Smooth muscle cell (in vitro differentiated cells): ENCODE results near the gene PGM3. TPM values are rescaled to one million over a fixed set of nuclear protein-coding genes. Genes with fewer than 3 reads are reported as not detected.

ENCODE experiments used
- DNase-seq: peaks from one replicate; lab custom pipeline; 2025; ENCODE audit not compliant: unreplicated experiment; lab: John Stamatoyannopoulos, UW
- H2AFZ ChIP-seq: fragments of 200-600 bp; sonication (generic); 2 replicates; pipeline ENCODE4 v1.6.0; 2016; ENCODE audit warnings: antibody characterized with exemption, low read depth, mild to moderate bottlenecking
- H3F3A ChIP-seq: fragments of 200-600 bp; sonication (generic); 2 replicates; pipeline ENCODE4 v1.6.0; 2017; ENCODE audit warnings: antibody characterized with exemption, low read depth
- H3K27ac ChIP-seq: fragments of 200-600 bp; sonication (generic); 2 replicates; pipeline ENCODE4 v1.5.1; 2016; ENCODE audit warnings: low read depth, mild to moderate bottlenecking
- H3K27me3 ChIP-seq: fragments of 200-600 bp; sonication (generic); 2 replicates; pipeline ENCODE4 v1.6.1; 2016; ENCODE audit warnings: low read depth, mild to moderate bottlenecking
- H3K36me3 ChIP-seq: fragments of 200-600 bp; sonication (generic); 2 replicates; pipeline ENCODE4 v1.5.1; 2016; ENCODE audit warnings: low read depth
- H3K4me1 ChIP-seq: fragments of 200-600 bp; sonication (generic); 2 replicates; pipeline ENCODE4 v1.5.1; 2016; ENCODE audit warnings: low read depth
- H3K4me2 ChIP-seq: fragments of 200-600 bp; sonication (generic); 2 replicates; pipeline ENCODE4 v1.6.0; 2016; ENCODE audit warnings: mild to moderate bottlenecking
- H3K4me3 ChIP-seq: fragments of 200-600 bp; sonication (generic); 2 replicates; pipeline ENCODE4 v1.5.1; 2016; ENCODE audit warnings: mild to moderate bottlenecking
- H3K79me2 ChIP-seq: fragments of 200-600 bp; sonication (generic); 2 replicates; pipeline ENCODE4 v1.6.0; 2016; ENCODE audit warnings: low read depth, mild to moderate bottlenecking
- H3K9ac ChIP-seq: fragments of 200-600 bp; sonication (generic); 2 replicates; pipeline ENCODE4 v1.6.0; 2016; ENCODE audit warnings: low read depth
- H3K9me3 ChIP-seq: fragments of 200-600 bp; sonication (generic); replicated peaks from 2 replicates; pipeline ENCODE4 v1.5.1; 2016; ENCODE audit warnings: low read depth
- H4K20me1 ChIP-seq: fragments of 200-600 bp; sonication (generic); 2 replicates; pipeline ENCODE4 v1.6.0; 2016; ENCODE audit warnings: low read depth
- whole genome bisulfite sequencing: methylation state at CpG from one replicate; pipeline ENCODE4 v1.1.7; 2016; ENCODE audit warnings: low lambda C conversion rate; 5-methylcytosine and 5-hydroxymethylcytosine counted together
- polyA plus RNA-seq: library from polyadenylated mRNA; unstranded; fragments of >200 nt; fragmentation: Nextera tagmentation; extraction: Ambion mirVana; gene quantifications from 2 replicates; pipeline ENCODE4 v1.2.1, GENCODE V29; 2016
- total RNA-seq: library from RNA; depleted of rRNA; stranded (reverse); fragments of >200 nt; gene quantifications from 2 replicates; pipeline ENCODE4 v1.2.3, GENCODE V29; 2014
- TF ChIP-seq, protein P1 (sequence below): fragments of 200-600 bp; sonication (generic); IDR thresholded peaks from 2 replicates; pipeline ENCODE4 v1.5.1; 2017; ENCODE audit warnings: borderline replicate concordance, mild to moderate bottlenecking, antibody characterized with exemption; ENCODE audit not compliant: insufficient read depth, poor library complexity, severe bottlenecking

Gene PGM3
- total and polyA plus RNA-seq, 2 experiments from 2014 or later, result 163 to 173 TPM

DNA sequence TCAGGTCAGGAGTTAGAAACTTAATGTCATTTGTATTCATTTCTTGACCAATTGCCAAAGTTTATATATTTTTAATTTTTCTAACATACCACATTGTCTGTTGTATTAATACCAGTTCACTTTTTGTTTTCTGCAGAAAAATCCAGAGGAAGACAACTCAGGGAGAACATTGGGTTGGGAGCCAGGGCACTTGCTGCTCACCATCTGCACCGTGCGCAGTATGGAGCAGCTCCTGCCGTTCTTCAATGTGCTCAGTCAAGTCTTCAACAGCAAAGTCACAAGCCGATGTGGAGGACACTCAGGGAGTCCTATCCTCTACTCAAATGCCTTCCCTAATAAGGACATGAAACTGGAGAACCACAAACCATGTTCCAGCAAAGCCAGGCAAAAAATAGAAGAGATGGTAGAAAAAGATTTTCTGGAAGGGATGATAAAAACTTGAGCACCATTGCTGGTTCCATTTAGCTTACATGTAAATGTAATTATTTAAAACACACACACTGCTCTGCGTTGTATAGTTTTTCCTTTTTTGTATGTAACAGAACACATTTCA lies 25.3 kb downstream of the PGM3 start:
- H3K27me3 ChIP-seq, result no peaks in the 10 kb centered on the region
- H3K79me2 ChIP-seq, result no peaks in the 10 kb centered on the region
- DNase-seq, result no peak
- H3K9ac ChIP-seq, result no peak overlapping the region
- peaks cover 38% of the 10 kb centered on the region for H3K36me3 ChIP-seq
- H3K4me2 ChIP-seq, result no peak overlapping the region
- peaks cover 41% of the 10 kb centered on the region for H4K20me1 ChIP-seq
- WGBS, result 95% methylated on average over 5 of the region's 5 CpGs
- TF ChIP-seq, protein P1, sequence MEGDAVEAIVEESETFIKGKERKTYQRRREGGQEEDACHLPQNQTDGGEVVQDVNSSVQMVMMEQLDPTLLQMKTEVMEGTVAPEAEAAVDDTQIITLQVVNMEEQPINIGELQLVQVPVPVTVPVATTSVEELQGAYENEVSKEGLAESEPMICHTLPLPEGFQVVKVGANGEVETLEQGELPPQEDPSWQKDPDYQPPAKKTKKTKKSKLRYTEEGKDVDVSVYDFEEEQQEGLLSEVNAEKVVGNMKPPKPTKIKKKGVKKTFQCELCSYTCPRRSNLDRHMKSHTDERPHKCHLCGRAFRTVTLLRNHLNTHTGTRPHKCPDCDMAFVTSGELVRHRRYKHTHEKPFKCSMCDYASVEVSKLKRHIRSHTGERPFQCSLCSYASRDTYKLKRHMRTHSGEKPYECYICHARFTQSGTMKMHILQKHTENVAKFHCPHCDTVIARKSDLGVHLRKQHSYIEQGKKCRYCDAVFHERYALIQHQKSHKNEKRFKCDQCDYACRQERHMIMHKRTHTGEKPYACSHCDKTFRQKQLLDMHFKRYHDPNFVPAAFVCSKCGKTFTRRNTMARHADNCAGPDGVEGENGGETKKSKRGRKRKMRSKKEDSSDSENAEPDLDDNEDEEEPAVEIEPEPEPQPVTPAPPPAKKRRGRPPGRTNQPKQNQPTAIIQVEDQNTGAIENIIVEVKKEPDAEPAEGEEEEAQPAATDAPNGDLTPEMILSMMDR, result no peak
- H3K4me3 ChIP-seq, result no peak overlapping the region
- H2AFZ ChIP-seq, result no peak overlapping the region
- H3K4me1 ChIP-seq, result no peaks in the 10 kb centered on the region
- peaks cover 24% of the 10 kb centered on the region for H3F3A ChIP-seq
- peak overlapping the region; percentile 18 for H3K27ac ChIP-seq
- H3K9me3 ChIP-seq, result no peaks in the 10 kb centered on the region

GRCh38 chr6:83160167-83160566 lies 32.9 kb downstream of the PGM3 start:
- no peaks in the 10 kb centered on the region for H3K27me3 ChIP-seq
- no peak overlapping the region for H3K27ac ChIP-seq
- H3K79me2 ChIP-seq, result no peaks in the 10 kb centered on the region
- 50% methylated on average over 1 of the region's 1 CpG for WGBS
- H3K4me2 ChIP-seq, result no peak overlapping the region
- H3K4me1 ChIP-seq, result no peaks in the 10 kb centered on the region
- DNase-seq, result no peak
- TF ChIP-seq, protein P1, result no peak
- H3F3A ChIP-seq, result peaks cover 8% of the 10 kb centered on the region
- H4K20me1 ChIP-seq, result no peaks in the 10 kb centered on the region
- H3K36me3 ChIP-seq, result peaks cover 4% of the 10 kb centered on the region
- no peak overlapping the region for H3K9ac ChIP-seq
- H2AFZ ChIP-seq, result no peak overlapping the region
- no peaks in the 10 kb centered on the region for H3K9me3 ChIP-seq
- H3K4me3 ChIP-seq, result no peak overlapping the region

GRCh38 chr6:83155794-83156193 lies 37.3 kb downstream of the PGM3 start:
- Histone ChIP-seq H4K20me1 (no peaks in the 10 kb centered on the region), H3K36me3 (peaks cover 4% of the 10 kb centered on the region), H3K9ac (no peak overlapping the region), H3K4me1 (no peaks in the 10 kb centered on the region), H3F3A (no peaks in the 10 kb centered on the region), H3K9me3 (no peaks in the 10 kb centered on the region), H2AFZ (no peak overlapping the region), H3K79me2 (no peaks in the 10 kb centered on the region), H3K4me2 (no peak overlapping the region), H3K4me3 (no peak overlapping the region), H3K27ac (no peak overlapping the region), H3K27me3 (no peaks in the 10 kb centered on the region)
- 17% methylated on average over 2 of the region's 2 CpGs for WGBS
- TF ChIP-seq, protein P1, result no peak
- DNase-seq, result no peak

- Histone ChIP-seq H3K4me2 (no peak overlapping the region), H2AFZ (no peak overlapping the region), H3K9me3 (no peaks in the 10 kb centered on the region), H3K4me3 (no peak overlapping the region), H3K36me3 (peaks cover 4% of the 10 kb centered on the region), H3K4me1 (no peaks in the 10 kb centered on the region), H3K9ac (no peak overlapping the region), H3F3A (no peaks in the 10 kb centered on the region), H3K27ac (no peak overlapping the region), H3K79me2 (no peaks in the 10 kb centered on the region), H4K20me1 (no peaks in the 10 kb centered on the region), H3K27me3 (no peaks in the 10 kb centered on the region)
- TF ChIP-seq, protein P1, result no peak
- no peak for DNase-seq
- WGBS, result 82% methylated on average over 4 of the region's 4 CpGs
These were observed 39.1 kb downstream of the PGM3 start for GRCh38 chr6:83153883-83154521.
